Activated CD4-positive, alpha-beta T cell treated with anti-CD3 and anti-CD28 coated beads, Interleukin-2, amount 50 U/mL, for 4 hours (primary cell): Measurements from ENCODE around the gene JAG2.

Experiments
- DNase-seq, 2 experiments: peaks; one replicate each; pipeline ENCODE4 v3.0.0-alpha.2; 2020

Gene JAG2

DNA sequence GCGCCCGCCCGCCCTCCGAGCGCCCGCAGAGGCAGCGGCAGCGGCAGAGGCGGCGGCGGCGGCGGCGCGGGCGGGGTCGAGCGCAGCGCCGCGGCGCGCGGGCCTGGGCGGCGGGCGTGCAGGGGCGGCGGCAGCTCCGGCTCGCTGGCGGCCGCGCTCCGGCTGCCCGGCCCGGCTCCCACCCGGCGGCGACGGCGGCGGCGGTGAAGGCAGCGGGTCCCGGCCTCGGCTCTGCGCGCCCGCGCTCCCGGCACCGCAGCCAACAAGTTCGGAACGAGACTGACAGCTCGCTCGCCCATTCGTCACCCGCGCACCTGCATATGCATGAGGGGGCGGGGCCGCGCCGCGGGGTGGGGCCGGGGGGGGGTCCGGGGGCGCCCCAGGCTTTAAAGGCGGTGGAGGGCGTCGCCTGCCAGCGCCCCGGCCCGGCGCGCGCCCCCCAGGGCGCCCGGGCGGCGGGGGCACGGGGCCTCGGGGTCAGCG lies at the start of gene JAG2:
JAG2 (minus strand) TSS at position 281 of the 483 bp plus-strand sequence. CDS start 356 bp downstream, outside the sequence.
- DNase-seq, result peak; percentile 46 to 51

DNA sequence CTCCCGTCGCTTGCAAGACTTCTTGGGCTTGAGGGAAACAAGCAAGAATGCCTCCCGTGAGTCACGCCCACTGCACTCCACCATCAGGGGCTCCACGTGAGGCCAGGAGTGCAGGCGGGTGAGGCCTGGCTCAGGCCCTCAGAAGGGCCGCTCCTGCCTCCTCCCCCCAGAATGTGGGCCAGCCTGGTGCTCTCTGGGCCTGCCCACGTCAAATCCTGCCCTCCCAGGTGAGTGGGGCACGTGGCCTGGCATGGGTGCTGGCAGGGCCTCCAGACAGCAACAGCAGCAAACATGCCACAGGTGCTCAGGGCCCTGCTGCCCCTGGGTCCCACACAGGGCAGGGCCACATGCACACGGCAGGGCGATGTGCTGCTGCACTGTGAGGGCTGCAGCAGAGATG lies 49.2 kb upstream of the JAG2 start:
- DNase-seq, result no peak

- no peak for DNase-seq
Observed at GRCh38 chr14:105216490-105217247, 48.1 kb upstream of the JAG2 start.

- no peak for DNase-seq
Observed at GRCh38 chr14:105215602-105216001, 47.0 kb upstream of the JAG2 start.

- no peak for DNase-seq
Observed at GRCh38 chr14:105214324-105214915, 45.8 kb upstream of the JAG2 start.

DNA sequence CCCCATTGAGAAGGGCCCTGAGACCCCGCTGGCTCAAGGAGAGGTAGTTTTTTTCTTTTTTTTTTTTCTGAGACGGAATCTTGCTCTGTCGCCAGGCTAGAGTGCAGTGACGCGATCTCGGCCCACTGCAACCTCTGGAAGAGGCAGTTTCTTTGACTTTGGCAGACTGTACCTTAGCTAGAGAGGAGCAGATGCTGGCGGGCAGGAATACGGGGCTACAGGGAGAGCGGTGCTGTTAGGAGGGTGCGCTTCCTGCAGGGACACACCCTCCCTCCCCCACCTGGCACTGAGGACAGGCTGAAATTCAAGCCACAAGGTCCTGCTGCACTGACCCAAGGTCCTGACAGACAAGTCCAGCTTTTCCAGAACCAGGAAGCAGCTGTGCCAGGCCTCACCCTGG lies 44.8 kb upstream of the JAG2 start:
- DNase-seq, result no peak

GRCh38 chr14:105212541-105213300 lies 44.1 kb upstream of the JAG2 start:
- no peak for DNase-seq

- DNase-seq, result no peak
Observed at GRCh38 chr14:105211758-105212089, 43.1 kb upstream of the JAG2 start.

DNA sequence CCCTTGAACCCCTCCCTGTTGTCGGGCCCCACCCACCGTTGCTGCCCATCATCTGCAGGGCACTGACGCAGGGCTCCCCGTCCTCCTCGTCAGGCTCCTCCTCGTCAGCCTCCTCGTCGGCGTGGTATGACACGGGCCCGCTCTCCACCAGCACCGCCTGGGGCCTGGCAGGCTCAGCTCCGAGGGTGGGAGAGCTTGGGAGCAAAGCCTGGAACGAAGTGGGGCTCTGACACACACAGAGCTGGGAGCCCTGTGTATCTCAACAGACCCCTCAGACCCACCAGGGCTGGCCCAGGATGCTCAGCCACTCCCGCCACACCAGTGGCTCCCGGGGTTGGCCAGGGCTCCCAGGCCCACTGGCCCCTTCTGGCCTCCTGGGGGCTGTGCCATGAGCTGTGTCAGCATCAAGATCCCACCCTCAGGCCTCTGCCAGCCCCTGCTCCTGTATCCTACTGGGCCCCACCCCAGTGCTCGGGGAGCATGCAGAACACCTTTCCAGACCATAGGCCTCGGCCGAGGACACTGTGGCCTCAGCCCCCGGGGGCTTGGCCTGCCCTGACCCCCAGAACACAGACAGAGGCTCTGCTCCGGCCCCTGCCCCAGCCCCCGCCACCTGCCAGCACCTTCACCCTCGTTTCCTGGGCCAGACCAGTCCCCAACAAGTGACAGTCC lies 42.6 kb upstream of the JAG2 start:
- no peak for DNase-seq

DNA sequence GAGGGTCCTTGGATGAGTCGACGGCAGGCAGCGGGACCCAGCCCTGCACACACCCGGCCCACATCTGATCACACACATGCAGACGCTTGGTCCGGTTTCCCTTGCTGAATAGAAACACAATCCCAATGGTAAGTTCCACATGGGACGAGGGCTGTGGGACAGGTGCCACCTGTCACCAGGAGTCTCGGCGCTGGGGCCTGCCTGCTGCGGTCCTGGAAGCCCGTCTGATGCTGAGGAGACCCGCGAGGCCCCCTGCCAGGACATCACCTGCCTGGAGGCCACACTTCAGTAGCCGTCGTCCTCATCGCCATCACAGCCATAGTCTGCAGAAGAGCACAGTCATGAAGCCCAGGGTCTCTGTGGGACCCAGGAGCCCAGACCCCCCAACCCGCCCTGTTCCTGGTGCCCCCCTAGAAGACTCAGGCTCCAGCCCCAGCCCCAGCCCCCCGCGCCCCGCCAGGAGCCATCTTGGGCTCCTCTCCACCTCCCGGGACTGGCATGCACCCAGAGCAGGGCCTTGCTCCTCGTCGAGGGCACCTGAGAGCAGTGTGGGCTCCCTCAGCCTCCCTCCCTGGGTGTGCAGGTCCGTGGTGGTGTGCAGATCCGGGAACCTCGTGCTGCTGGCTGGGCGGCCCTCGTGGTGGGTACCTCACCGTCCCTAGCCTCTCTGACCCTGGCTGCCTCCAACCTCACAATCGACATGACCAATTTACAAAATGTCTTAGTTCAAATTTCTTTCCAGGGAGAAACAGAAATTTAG lies 41.9 kb upstream of the JAG2 start:
- no peak for DNase-seq

DNA sequence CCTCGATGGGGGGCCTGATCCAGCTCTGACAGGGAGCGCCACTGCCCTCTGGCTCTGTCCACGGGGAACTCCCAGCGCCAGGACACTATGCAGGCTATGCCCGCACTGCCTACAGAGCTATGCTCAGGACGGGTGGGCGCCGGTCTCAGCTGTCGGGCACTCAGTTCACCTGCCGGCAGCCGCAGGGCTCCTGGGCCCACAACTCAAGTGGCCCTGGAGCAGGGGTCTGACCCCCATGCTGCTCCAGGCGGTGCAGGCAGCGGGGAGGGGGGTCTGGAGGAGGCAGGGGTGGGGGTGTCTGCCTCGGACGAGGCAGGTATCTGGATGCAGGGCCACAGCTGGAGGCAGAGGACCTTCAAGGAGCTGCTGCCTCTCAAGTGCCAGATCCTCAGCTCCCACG lies 41.1 kb upstream of the JAG2 start:
- DNase-seq, result no peak

GRCh38 chr14:105209091-105209490 lies 40.5 kb upstream of the JAG2 start:
- DNase-seq, result no peak

DNA sequence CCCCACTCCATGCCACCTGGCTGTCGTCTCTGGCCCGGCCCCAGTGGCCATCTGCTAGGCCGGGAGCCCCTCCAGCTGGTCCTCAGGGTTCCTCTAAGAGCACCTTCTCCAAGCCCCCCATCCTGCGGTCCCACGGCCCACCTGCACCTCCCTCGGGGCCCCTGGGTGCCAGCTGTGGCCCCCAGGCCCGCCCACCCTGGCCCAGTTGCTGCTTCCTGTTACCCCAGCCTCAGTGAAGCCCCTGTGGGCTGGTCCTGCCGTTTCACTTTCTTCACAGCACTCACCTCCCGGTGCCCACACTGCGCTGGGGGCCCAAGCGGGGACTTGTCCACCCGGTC lies 40.1 kb upstream of the JAG2 start:
- no peak for DNase-seq

- DNase-seq, result no peak
Observed at GRCh38 chr14:105207996-105208737, 39.6 kb upstream of the JAG2 start.

- DNase-seq, result no peak
Observed at GRCh38 chr14:105207460-105207901, 38.9 kb upstream of the JAG2 start.

DNA sequence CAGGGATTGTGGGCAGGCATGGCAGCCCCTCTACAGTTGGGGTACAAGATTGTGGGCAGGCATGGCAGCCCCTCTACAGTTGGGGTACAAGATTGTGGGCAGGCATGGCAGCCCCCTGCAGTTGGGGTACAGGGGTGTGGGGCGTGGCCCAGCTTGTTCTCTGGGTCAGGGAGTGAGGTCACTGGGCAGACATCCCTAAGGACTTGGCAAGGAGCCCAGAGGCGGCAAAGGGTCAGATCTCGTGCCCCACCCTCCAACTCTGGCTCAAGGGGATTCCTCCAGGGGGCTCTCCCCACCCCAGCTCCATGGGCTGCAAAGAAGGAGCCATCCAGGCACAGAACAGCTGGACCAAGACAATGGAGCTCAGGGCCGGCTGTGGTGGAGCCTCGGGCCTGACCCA lies 38.3 kb upstream of the JAG2 start:
- no peak for DNase-seq

- no peak for DNase-seq
Observed at GRCh38 chr14:105205673-105206208, 37.2 kb upstream of the JAG2 start.

- no peak for DNase-seq
Observed at GRCh38 chr14:105204931-105205672, 36.5 kb upstream of the JAG2 start.

DNA sequence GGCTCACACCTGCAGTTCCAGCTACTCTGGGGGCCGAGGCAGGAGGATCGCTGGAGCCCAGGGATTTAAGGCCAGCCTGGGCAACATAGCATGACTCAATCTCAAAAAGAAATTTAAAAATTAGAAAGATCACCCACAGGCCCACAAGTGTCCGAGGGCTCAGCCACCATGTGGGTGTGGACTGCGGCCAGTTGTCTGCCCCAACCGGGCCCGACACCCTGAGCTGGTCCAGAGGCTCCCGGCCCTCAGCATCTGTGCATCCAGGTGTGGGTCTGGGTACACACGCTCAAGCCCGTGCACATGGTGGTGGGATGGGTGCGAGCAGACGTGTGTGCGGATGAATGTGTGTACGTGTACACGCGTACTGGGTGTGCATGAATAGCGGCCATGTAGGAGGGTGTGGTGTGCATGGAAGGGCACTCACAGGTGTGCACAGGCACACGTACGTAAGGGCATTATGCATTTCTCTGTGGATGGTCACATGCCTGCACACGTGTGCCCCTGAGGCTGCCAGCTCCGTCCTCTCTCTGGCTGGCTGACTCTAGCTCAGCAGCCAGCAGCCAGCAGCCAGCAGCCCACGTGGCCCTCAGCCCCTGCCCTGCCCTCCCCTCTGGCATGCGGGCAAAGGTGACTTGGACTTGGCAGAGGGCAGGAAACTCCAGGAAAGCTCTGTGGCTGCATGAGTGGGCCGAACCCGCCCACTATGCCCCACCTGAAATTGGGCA lies 35.8 kb upstream of the JAG2 start:
- DNase-seq, result no peak

DNA sequence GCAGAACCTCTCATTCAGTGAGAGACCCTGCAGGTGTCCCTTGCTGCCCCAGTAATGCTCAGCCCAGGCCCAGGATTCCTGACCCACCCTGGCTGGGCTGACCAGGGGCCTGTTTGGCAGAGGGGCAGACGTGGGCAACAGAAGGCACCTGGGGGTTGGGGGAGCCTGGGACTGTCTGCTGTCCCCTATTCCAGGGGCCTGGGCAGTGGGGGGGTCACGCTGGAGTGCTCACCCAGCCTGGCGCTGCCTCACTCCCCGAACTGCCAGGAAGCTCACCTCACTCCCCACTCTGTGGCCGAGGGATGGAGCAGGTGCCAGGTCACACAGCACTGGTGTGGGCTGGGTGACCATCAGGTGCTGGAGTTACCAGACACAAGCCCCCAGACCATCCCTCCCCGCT lies 35.1 kb upstream of the JAG2 start:
- no peak for DNase-seq
